SU-DHL-6 (cell line): ENCODE measurements around the gene ANK3.

Source experiments
- H2AFZ ChIP-seq: fragments of 200-600 bp; sonication (generic); 2 replicates; pipeline ENCODE4 v1.6.1; 2014; ENCODE audit warnings: low read depth, mild to moderate bottlenecking, moderate library complexity, mixed read lengths, antibody characterized with exemption, low read length; ENCODE audit not compliant: severe bottlenecking
- H3F3A ChIP-seq: fragments of 200-600 bp; shearing (Covaris generic); 2 replicates; pipeline ENCODE4 v1.6.0; 2016; ENCODE audit warnings: antibody characterized with exemption, mild to moderate bottlenecking; ENCODE audit not compliant: insufficient read depth
- H3K27ac ChIP-seq: fragments of 200-600 bp; sonication (generic); 2 replicates; pipeline ENCODE4 v1.5.1; 2016; ENCODE audit warnings: low read depth, mild to moderate bottlenecking, low read length, moderate library complexity, mixed read lengths
- H3K27me3 ChIP-seq: fragments of 200-600 bp; sonication (generic), shearing (Covaris generic); 2 replicates; pipeline ENCODE4 v1.6.0; 2014; ENCODE audit warnings: mild to moderate bottlenecking, low read length
- H3K36me3 ChIP-seq: fragments of 200-600 bp; sonication (generic); 2 replicates; pipeline ENCODE4 v1.6.1; 2014; ENCODE audit warnings: mild to moderate bottlenecking, low read length, mixed read lengths
- H3K4me2 ChIP-seq: fragments of 300-600, 200-600 bp; shearing (Covaris generic), sonication (generic); 2 replicates; pipeline ENCODE4 v1.6.0; 2014; ENCODE audit warnings: low read length, low read depth, mild to moderate bottlenecking; ENCODE audit not compliant: poor library complexity, severe bottlenecking
- H3K4me3 ChIP-seq: fragments of 200-600 bp; sonication (generic); 2 replicates; pipeline ENCODE4 v1.5.1; 2014; ENCODE audit warnings: antibody characterized with exemption, low read length, mild to moderate bottlenecking, mixed read lengths; ENCODE audit not compliant: insufficient read depth, poor library complexity, severe bottlenecking
- H3K79me2 ChIP-seq: fragments of 200-600 bp; sonication (generic); 2 replicates; pipeline ENCODE4 v1.6.1; 2014; ENCODE audit warnings: mild to moderate bottlenecking, low read length, moderate library complexity; ENCODE audit not compliant: insufficient read depth
- H3K9ac ChIP-seq: fragments of 200-600 bp; sonication (generic); 2 replicates; pipeline ENCODE4 v1.7.0; 2014; ENCODE audit warnings: mild to moderate bottlenecking, low read length
- H3K9me2 ChIP-seq: fragments of 200-600 bp; sonication (generic); replicated peaks from 2 replicates; pipeline ENCODE4 v1.6.1; 2014; ENCODE audit warnings: low read length; ENCODE audit not compliant: insufficient read depth
- H3K9me3 ChIP-seq: fragments of 200-600 bp; sonication (generic); 2 replicates; pipeline ENCODE4 v1.6.1; 2014; ENCODE audit warnings: low read length, mixed read lengths; ENCODE audit not compliant: insufficient read depth
- H4K20me1 ChIP-seq: fragments of 200-600 bp; sonication (generic); 2 replicates; pipeline ENCODE4 v1.6.1; 2014; ENCODE audit warnings: low read depth, mild to moderate bottlenecking, antibody characterized with exemption, low read length, moderate library complexity, mixed read lengths
- EZH2phosphoT487 ChIP-seq: fragments of 200-600 bp; sonication (generic), shearing (Covaris generic); conservative IDR thresholded peaks from 2 replicates; pipeline ENCODE4 v1.6.1; 2018; ENCODE audit warnings: mild to moderate bottlenecking, antibody characterized with exemption, low read length, moderate library complexity, mixed read lengths
- TF ChIP-seq, protein P1 (sequence below): fragments of 200-600 bp; sonication (generic); IDR thresholded peaks from one replicate; pipeline ENCODE4 v1.5.1; 2017; ENCODE audit warnings: antibody characterized with exemption, mild to moderate bottlenecking, low read length, moderate library complexity; ENCODE audit not compliant: insufficient read depth, poor library complexity, severe bottlenecking

ANK3 gene

DNA sequence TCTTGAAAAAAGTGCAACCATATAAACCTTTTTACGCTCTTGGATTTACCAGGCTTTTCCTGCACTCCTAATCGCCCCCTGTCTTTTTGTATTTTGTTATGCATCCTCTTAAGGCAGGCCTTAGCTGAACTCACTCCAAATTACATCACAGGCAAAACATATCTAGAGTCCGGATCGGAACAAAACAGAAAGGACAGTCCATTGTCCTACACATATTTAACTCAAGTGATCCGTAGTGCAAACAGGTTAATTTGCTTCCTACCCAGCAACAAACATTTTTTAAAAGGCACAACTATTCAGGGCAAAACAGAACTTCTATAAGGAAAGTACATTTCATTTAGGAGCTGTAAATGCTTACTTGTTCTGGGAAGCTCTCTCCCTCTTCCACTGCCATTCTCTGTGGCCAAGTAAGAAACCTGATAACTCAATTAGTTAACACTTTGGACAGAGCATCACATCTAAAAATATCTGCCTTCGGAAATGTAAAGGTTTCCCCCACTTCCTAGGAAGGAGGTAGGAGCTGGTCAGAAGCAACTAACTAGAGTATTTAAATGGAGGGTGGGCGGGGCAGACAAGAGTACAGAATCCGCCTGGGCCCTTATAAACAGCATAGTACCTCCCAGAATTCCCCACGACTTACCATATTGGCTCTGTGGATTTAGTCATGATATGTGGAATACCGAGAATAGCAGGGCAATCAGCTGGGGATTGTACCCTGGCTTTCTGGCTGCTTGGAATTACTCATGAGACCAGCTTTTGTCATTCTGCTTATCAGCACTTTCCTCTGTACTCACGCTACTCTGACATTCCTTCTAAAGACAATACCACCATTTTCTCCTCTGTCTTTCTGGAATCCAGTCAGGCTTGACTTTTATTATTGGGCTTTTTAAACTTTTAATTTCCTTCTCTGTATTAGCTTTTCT, 89.5 kb downstream of the ANK3 start:
- H3K9me2 ChIP-seq: no peaks in the 10 kb centered on the region
- H3F3A ChIP-seq: no peaks in the 10 kb centered on the region
- no peak overlapping the region for H3K4me2 ChIP-seq
- no peaks in the 10 kb centered on the region for H3K79me2 ChIP-seq
- H3K36me3 ChIP-seq: no peaks in the 10 kb centered on the region
- no peak overlapping the region for H2AFZ ChIP-seq
- H3K4me3 ChIP-seq: no peak overlapping the region
- no peaks in the 10 kb centered on the region for H3K27me3 ChIP-seq
- H3K9ac ChIP-seq: no peak overlapping the region
- H3K27ac ChIP-seq: no peak overlapping the region
- no peaks in the 10 kb centered on the region for H4K20me1 ChIP-seq
- TF ChIP-seq EZH2phosphoT487: no peak
- H3K9me3 ChIP-seq: no peaks in the 10 kb centered on the region

- Histone ChIP-seq H3K79me2 (no peaks in the 10 kb centered on the region), H3K27me3 (no peaks in the 10 kb centered on the region), H3K9ac (no peak overlapping the region), H3F3A (no peaks in the 10 kb centered on the region), H3K9me3 (no peaks in the 10 kb centered on the region), H3K9me2 (no peaks in the 10 kb centered on the region), H3K36me3 (no peaks in the 10 kb centered on the region), H4K20me1 (no peaks in the 10 kb centered on the region), H3K4me2 (no peak overlapping the region), H3K27ac (no peak overlapping the region), H2AFZ (no peak overlapping the region), H3K4me3 (no peak overlapping the region)
- TF ChIP-seq, protein P1, sequence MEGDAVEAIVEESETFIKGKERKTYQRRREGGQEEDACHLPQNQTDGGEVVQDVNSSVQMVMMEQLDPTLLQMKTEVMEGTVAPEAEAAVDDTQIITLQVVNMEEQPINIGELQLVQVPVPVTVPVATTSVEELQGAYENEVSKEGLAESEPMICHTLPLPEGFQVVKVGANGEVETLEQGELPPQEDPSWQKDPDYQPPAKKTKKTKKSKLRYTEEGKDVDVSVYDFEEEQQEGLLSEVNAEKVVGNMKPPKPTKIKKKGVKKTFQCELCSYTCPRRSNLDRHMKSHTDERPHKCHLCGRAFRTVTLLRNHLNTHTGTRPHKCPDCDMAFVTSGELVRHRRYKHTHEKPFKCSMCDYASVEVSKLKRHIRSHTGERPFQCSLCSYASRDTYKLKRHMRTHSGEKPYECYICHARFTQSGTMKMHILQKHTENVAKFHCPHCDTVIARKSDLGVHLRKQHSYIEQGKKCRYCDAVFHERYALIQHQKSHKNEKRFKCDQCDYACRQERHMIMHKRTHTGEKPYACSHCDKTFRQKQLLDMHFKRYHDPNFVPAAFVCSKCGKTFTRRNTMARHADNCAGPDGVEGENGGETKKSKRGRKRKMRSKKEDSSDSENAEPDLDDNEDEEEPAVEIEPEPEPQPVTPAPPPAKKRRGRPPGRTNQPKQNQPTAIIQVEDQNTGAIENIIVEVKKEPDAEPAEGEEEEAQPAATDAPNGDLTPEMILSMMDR: no peak
- no peak for TF ChIP-seq EZH2phosphoT487
Measured at GRCh38 chr10:60299390-60299778, 90.3 kb downstream of the ANK3 start.

DNA sequence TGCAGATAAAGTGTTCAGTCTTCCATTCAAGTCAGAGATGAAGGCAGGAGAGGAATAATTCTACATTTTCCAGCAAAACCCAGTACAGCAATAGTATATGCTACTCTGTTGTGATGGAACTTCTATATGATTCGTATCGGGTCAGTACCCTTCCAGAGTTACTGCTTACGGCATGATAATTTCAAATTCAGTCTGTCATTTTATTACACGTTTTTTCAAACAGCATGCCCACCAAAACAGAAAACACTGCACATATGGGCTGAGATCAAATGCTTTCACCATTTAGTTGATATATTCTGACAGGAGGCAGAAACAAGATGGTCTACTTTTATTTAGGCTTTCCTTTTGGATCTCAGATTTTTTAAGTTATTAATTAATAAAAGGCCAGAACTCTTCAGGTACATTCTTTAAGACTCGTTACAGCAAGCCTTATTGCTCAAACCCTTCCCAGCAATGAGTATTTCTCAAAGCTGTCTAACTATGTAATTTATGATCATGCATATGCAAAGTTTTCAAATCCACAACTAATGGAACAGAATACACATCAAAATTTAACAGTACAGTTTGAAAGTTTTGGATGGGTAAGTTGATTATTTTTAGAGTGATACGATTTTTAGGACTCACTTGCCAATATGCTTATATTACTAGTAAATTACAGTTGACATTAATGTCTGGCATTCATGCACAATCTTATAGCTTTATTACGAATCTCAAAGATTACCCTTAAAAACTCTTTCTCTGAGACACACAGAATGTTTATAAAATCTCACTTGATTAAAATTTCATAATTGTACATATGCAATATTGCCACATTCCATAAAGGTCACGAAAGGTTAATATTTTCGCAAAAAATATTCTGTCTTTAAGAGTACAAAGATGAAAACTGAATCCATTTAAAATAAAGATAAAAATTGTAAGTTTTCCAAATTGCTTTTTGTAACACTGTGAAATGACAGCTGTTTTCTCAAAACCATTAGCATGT, 91.0 kb downstream of the ANK3 start:
- H3K4me3 ChIP-seq: no peak overlapping the region
- no peaks in the 10 kb centered on the region for H3F3A ChIP-seq
- no peak for TF ChIP-seq EZH2phosphoT487
- TF ChIP-seq, protein P1: no peak
- H3K9me2 ChIP-seq: no peaks in the 10 kb centered on the region
- no peak overlapping the region for H3K4me2 ChIP-seq
- no peak overlapping the region for H3K27ac ChIP-seq
- H3K9ac ChIP-seq: no peak overlapping the region
- no peaks in the 10 kb centered on the region for H3K9me3 ChIP-seq
- H3K27me3 ChIP-seq: no peaks in the 10 kb centered on the region
- no peaks in the 10 kb centered on the region for H4K20me1 ChIP-seq
- no peaks in the 10 kb centered on the region for H3K79me2 ChIP-seq
- H2AFZ ChIP-seq: no peak overlapping the region
- no peaks in the 10 kb centered on the region for H3K36me3 ChIP-seq
